HG03064 (cell line): ENCODE results near the gene DPCD.
"Not testable (repeated sequence)": the region's sequence is repeated elsewhere in the genome, so short reads cannot be mapped to it uniquely, and the experiment has no call there.

ENCODE experiments used
- ATAC-seq: cut with Tn5 transposase; IDR thresholded peaks from one replicate; pipeline ENCODE4 v1.9.1; 2021; ENCODE audit warnings: low read depth; ENCODE audit not compliant: unreplicated experiment

The DPCD gene

DNA sequence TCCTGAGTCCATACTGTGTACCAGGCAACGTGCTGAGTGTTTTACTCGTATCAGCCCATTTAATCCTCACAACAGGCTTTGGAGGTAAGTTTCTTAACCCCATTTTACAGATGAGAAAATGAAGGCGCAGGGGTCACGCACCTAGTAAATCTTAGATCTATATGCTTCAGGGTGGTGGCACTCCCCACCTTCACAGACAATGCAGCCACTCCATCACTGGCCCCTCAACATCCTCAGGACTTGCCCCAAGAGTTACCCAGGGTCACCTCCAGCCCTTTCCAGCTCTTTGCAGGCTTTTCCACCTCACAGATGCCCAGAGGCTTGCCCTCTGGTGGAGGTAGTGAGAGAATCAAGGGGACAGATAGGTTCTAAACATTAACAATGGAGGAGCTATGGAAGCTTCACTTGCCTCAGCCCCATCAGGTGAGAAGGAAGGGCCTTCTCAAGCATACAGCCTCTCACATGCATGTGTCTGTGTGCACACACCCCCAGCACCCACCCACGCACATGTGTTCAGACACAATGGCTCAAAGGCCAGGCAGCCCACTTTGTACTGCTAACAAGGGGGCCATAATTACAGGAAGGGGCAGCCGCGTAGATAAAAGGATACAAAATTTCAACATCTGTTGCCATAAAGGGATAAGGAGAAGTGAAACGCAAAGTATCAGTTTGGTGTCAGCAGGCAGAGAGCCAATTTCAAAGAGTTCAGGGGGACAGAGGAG, 29.1 kb downstream of the DPCD start:
- no peak for ATAC-seq

DNA sequence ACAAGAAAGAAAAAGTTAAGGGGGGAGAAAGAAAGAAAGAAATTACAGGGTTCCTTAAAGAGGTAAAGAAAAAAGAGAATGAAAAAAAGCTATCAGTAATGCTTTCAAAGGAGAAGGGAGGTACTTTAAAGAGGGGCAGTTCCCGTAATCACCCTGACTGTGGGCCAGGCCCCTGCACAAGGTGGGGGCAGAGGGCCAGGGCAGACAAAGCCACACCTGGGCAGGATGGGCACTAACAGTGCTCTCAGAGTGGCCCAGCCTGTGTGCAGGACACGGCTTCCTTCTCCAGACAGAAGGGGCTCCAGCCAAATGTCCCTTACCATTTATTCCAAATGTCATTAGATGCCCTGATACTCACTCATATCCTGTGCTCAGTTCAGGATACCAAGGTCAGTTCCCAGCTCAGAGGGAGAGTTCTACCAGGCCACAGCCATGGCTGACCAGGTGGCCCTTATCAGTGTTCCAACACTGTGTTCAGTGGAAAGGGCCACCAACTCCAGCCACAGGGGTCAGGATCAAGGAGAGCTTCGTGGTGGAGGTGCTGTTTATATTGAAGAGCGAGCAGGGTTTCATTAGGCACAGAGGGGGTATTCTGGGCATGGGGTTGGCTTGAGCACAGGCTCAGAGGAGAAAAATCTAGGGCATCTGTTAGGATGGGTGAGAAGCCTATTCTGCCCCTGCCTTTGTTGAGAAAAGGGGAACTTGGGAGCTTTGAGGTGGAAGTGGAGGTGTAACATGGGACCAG, 29.9 kb downstream of the DPCD start:
- ATAC-seq = no peak

DNA sequence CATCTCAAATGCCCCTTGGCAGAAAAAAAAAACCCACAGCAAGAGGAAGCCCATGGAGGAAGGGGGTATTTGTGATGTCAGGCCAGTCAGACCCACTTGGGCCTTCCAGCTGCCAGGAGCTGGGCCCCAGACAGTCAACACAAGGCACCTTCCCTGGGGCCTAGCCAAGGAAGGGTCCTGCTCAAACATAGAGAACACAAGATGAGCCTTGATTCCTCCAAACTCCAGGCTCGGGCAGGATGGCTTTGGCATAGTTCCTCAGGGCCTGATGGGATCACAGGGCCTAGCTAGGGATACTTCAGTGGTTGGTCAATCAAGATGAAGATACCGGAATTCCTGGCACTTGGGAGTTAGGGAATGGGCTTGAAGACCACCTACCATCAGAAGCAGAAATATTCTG, 30.8 kb downstream of the DPCD start:
- no peak for ATAC-seq

DNA sequence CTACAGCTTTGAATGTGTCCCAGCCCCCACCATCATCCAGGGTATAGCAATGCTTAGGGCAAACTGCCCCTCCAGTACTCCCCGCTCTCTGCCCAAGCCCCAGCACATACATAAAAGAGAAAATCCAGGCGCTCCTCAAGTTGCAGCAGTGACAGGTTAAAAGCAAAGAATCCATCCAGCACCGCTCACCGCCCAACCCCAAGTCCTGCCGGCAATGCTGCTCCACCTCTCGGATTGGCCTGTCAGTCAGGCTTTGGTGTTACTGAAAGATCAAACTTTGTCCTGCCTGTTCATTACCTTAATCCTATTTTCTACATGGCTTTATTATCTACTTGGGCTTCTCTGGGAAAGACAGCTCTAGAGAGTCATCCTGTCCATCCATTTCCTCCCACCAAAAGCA, 31.9 kb downstream of the DPCD start:
- no peak for ATAC-seq

DNA sequence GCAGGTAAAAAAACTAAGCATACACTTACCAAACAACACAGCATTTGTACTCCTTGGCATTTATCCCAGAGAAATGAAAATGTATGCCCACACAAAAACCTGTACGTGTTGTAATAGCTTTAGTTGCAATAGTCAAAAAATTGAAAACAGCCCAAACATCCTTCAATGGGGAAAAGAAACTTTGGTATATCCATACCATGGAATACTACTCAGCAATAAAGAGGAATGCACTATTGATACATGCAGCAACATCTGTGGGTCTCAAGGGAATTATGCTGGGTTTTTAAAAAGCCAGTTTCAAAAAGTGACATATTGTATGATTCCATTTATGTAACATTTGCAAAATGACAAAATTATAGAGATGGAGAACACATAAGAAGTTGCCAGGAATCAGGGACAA, 35.4 kb downstream of the DPCD start:
- ATAC-seq = no peak

DNA sequence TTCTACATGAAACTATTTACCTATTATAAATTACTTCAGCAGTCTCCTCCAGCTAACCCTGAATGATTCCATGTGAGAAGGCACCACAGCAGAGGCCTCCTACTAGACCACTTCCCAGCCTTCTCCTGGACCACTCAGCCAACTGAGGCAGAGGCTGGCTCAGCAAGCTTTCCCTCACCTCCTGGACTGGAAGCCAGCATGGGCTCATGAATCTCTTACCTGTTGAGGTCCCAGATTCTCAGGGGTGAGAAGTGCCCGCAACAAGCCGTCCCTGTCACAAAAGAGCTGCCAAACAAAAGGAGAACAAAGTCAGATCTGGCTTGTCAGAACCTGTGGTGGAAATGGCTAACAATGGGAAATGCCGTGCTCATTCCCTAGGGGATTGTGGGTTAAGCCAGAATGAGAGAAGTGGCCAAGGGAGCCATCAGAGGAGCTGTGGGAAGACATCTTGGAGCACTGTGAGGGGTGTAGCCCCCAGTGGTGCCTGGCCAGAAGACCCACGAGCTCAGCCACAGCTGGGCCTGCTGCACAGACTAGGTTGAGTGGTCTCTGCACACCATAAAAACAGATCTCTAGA, 36.5 kb downstream of the DPCD start:
- ATAC-seq = no peak

DNA sequence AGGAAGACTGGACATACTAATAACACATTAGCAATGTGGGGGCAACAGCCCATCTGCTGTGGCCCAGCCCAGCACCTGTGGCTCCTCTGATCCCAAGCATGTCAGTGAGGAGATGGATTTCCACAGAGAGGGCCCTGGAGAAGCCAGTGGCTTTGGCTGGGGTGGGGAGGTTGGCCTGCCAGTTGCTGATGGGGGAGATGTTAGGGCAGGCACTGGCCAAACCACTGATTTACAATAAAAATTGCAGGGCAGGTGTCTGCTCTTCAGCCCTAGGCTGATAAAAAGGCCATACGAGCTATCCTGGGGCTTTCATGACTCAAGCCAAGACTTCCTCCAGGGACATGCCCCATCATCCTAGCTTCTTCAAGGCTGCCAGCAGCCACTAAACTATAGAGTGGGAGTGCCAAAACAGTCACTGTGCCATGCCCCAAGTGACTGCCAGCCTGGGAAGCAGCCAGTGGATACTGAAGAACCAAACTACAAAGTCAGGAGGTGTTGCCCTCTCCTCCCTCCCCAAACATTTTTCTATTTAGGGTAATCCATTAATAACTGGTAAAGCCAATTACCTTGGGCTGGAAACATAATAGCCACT, 37.8 kb downstream of the DPCD start:
- ATAC-seq = no peak

DNA sequence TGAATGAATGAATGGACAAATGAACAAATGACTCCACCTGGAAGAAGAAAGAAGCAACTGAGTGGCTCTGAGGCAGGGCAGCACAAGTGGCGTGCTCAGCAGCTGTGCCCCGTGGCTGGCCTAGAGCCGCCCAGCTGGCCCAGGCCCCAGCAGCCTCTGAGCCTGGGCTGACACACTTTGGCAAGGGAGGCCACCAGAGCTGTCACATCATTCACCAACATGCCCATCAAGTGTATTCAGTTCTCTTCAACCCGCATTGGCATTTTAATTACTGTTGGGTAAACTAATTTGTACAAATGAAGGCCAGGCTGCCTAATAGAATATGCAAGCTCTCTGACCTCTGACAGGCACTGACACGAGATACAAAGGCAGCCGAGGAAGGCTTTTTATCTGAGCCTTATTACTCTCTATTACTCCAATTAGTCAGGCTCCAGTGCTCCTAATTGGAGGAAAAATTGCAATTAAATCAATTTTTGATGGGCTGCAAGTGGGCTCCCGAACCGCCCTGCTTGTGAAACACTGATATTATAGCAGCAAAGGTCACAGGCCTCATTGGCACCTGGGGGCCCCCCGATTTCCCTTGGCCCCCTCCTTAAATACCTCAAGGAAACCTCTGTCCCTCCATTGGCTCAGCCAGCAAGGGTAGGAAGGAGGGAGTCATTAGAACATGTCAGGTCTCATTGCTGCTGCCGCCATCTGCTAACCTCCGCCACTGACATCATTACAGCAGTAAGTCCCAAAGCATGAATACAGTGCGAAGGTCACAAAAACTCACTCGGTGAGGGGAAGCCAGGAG, 41.9 kb downstream of the DPCD start:
- ATAC-seq = no peak

DNA sequence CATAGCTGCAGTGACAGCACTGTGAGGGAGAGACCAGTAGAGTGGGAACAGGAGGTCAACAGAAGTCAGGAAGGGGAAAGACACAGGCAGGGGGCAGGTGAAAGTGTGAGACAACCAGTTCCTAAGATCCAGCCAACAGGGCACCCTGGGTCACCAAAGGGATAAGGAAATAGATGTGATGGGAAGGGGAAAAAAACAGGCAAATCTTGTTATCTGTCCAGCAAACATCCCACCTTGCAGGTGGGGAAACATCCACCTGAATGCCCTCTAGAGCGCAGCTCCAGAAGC, 42.5 kb downstream of the DPCD start:
- no peak for ATAC-seq

DNA sequence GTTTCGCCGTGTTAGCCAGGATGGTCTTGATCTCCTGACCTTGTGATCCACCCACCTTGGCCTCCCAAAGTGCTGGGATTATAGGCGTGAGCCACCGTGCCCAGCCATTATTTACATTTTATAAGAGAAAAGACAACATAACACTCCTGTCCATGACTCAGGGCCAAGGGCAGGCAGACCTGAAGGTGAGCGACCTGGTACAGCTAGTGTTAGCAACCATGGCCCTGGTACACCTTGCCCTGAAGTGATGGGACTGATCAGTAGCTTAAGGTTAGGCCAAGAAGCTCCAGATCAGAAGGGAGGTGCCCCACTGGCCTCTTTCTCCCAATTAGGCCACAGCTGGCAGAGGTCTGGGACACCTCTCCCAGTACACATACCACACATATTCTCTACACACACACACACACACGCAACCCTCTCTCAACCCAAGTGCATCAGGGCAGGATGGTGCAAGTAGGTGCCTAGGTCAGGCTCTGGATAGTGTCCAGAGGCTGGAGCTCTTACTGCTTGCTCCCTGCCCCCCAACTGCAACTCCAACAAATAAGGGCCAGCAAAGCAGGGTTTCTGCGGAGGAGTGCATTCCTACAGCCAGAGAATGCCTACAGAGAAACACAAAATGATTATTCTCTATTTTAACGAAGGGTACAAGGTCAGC, 43.8 kb downstream of the DPCD start:
- no peak for ATAC-seq

DNA sequence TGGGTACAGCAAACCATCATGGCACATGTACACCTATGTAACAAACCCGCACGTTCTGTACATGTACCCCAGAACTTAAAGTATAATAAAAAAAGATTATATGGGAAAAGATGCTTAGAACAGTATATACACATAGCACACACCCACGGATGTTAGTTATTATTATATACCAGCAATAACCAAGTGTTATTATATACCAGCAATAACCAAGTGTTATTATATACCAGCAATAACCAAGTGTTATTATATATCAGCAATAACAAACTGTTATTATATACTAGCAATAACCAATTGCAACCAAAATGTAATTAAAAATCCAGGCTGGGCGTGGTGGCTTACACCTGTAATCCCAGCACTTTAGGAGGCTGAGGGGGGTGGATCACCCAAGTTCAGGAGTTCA, 45.4 kb downstream of the DPCD start:
- ATAC-seq = not testable (repeated sequence)

DNA sequence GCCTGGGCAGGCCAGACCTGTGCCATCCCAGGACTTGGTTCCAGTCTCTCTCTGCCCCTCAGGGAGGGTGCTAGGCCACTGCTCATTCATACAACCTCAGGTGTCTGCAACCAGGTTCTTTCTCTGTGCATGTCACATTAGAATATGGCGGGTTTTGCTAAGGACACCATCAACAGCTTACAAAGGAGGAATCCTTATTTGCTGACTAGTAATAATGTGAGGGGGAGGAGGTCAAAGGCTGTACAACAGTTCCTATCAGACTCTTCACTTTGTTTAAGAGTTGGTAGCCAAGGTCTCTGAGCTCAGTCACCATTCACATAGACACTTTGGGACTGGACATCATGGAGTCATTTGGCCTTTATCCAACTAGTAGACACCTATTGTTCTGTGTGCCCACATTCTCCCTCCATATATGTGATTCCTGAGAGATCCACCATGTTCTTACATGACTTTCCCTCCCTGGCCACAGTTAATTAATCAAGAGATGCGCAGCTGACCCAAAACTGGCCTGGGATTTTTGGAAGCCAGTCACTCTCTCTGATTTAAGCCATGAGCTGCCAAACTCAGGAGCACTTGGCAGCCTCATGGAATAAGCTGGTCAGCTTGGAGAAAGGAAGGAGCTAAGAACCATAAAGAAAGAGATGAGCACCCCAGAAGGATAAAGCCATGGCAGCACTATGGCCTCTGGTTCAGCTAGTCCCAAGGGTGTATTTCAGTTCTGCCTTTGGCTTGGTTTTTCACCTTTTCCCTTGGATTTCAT, 51.2 kb downstream of the DPCD start:
- no peak for ATAC-seq

DNA sequence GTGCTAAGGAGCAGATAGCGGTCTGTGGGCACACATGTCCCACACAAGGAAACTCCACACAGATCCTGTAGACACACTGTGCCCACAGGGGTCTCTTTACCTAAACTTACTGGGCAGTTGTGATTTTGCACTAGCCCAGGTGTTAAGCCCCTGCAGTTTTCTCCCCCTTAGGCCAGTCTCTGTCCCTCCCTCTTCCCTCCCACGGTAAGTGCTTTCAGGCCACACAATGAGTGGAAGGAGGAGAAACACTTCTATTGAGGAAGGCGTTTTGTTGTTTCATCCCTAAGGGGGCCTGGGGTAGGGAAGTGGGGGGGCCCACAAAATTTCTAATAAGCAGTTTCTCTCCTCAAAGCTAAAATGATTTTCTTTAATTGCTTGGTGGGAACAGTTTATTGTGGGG, 55.4 kb downstream of the DPCD start:
- ATAC-seq = no peak

DNA sequence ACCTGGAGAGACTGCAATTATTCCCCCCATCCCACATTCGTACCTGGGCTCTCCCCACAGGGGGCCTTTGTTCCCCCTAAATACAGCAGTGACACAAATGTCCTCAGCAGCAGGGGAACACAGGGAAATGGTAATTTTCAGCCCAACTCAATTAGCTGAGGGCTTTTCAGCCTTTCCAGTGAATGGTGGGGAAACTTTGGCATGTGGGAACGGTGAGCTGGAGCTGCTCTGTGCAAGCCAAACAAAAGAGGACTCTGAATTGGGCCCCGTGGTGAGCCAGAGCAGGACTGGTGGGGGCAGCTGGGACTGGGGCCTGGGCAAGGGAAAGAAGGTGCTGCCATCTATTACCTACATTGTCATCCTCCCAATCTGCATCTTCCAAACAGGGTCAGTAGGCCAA, 55.9 kb downstream of the DPCD start:
- ATAC-seq = no peak

DNA sequence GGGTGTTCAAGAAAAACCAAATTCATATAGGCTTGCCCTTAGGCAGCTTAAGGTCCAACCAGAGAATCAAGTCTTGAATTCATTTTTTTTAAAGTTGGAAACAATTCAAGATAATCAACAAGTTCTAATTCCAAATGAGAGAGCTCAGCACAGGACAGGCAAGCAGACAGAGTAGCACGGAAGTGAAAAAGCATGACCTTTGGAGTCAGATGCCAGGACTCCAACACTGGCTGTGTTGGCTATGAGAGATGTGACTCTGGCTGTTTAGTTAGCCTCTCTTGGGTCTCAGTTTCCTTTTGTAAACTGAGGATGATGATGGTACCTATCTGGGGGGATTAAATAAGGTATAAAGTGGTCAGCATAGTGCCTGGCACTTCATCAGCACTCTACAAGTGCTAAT, 57.5 kb downstream of the DPCD start:
- ATAC-seq = no peak

DNA sequence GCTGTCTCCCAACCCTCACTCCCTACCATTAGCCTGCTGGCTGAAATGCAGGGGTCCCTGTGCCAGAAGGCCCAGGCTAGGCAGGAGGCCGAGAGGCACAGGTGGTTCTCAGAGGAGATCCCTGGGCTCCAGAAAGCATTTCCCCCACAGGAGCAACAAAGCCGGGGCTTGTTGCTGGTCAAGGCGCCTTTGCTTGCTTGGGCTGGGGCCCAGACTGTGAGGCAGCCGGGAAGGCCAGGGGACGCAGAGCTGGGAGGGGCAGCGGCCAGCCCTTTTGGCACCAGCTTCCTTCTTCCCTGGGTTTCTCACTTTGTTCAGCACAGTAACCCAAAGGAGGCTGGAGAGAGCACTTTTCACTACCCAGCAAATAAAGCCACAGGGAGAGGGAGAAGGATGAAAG, 58.2 kb downstream of the DPCD start:
- no peak for ATAC-seq

DNA sequence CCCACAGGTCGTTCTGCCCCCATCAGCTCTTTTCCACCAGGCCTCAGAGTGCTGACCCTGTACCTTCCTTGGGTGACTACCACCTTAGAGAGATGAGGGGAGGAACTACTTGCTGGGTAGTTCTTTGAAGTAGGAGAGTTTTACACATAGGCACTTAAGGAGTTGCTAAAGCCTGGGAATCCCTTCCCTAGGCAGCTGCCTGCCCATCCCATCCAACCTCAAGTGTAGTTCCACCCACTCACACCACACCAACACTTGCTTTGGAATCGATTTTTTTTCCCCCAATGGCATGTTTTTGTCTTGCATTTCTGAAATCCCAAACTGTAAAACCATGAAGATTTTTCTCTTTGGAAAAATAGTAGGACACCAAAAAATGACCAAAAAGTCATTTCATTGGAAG, 59.1 kb downstream of the DPCD start:
- no peak for ATAC-seq

DNA sequence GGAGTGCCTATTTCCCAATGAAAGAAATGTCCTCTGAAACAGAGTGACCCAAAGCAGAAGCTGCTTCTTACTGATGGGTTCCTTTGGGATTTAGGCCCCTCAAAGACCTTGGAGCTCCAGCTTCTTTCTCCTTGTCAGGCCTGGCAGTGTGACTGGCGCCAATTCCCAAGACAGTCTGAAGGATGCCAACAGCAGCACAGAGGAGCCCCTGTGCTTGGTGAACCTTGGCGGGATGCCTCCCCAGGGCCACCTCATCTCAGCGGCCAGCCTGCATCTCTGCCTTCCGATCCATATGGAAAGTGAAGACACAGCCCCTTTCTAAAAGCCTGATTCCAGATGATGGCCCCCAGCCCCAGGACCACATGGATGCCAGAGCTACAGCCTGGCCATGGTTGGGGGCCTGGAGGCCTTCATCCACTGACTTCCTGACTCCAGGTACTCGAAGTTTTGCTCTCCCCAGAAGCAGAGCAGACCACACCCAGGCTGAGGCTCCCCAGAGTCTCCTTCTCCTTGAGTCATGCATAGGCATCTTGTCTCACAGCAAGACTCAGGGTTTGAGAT, 61.5 kb downstream of the DPCD start:
- ATAC-seq = no peak

DNA sequence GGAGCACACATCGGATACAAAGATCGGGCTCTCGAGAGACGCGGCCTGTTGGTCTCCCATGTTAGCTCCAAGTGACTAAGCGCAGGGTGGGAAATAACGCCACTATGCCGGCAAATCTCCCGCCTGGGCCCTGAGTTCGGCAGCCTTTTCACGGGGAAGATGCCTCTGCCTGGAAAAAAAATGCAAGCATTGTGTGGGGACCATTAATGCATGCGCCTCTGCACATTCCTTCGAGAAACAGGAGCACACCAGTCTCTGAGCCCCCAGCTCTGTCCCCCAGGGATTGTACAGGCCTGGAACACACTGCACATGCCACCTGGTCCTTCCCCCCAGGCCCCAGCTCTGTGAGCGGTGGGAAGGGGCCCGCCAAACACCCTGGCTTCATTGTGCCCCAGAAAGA, 62.7 kb downstream of the DPCD start:
- no peak for ATAC-seq

DNA sequence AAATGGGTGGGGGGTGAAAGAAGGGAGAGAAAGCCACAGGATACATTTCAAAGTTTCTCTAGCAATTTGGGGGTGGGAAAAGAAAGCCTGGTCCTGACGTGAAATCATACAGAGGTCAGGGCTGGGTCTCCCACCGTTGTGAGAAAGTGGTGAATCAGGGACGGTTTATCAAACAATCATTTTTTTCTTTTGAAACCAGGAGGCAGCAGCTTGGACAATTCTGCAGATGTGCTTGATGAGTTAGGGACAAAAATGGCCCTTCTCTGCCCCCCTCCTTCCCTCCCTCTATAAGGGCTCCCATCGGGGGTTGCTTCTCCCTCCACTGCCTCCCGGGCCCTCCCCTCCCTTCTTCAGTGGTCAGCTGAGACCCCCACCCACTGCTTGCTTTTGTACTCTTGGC, 63.2 kb downstream of the DPCD start:
- no peak for ATAC-seq
